ENCODE data around the gene POU2F1.
A peak's percentile ranks its signal among the peaks of the same experiment; 100 is the strongest.

Gene POU2F1

GRCh38 chr1:167292216-167292615 lies 71.5 kb downstream of the POU2F1 start:
- peaks cover 15% of the 10 kb centered on the region for H3K4me1 Mint-ChIP-seq
- H3K9me3 Mint-ChIP-seq: no peaks in the 10 kb centered on the region
- no peak overlapping the region for H3K27ac Mint-ChIP-seq
- H3K27me3 Mint-ChIP-seq (ENCODE audit: low read depth): no peaks in the 10 kb centered on the region
- no peak for TF ChIP-seq CTCF (IDR thresholded peaks at IDR 0.05; ENCODE audit: unreplicated experiment in 3 of 3)
- no peak overlapping the region for H3K4me3 Mint-ChIP-seq
- peaks cover 9% of the 10 kb centered on the region for H3K36me3 Mint-ChIP-seq (ENCODE audit: low read depth)

- Mint-ChIP-seq H3K9me3 (no peaks in the 10 kb centered on the region), H3K27me3 (ENCODE audit: low read depth) (no peaks in the 10 kb centered on the region), H3K4me3 (no peak overlapping the region), H3K4me1 (peaks cover 11% of the 10 kb centered on the region), H3K36me3 (ENCODE audit: low read depth) (peaks cover 9% of the 10 kb centered on the region), H3K27ac (no peak overlapping the region)
- no peak for TF ChIP-seq CTCF (IDR thresholded peaks at IDR 0.05; ENCODE audit: unreplicated experiment in 3 of 3)
Observed at GRCh38 chr1:167293057-167293456, 72.4 kb downstream of the POU2F1 start.

- no peak overlapping the region for H3K27ac Mint-ChIP-seq
Observed at GRCh38 chr1:167294528-167294927, 73.8 kb downstream of the POU2F1 start.

DNA sequence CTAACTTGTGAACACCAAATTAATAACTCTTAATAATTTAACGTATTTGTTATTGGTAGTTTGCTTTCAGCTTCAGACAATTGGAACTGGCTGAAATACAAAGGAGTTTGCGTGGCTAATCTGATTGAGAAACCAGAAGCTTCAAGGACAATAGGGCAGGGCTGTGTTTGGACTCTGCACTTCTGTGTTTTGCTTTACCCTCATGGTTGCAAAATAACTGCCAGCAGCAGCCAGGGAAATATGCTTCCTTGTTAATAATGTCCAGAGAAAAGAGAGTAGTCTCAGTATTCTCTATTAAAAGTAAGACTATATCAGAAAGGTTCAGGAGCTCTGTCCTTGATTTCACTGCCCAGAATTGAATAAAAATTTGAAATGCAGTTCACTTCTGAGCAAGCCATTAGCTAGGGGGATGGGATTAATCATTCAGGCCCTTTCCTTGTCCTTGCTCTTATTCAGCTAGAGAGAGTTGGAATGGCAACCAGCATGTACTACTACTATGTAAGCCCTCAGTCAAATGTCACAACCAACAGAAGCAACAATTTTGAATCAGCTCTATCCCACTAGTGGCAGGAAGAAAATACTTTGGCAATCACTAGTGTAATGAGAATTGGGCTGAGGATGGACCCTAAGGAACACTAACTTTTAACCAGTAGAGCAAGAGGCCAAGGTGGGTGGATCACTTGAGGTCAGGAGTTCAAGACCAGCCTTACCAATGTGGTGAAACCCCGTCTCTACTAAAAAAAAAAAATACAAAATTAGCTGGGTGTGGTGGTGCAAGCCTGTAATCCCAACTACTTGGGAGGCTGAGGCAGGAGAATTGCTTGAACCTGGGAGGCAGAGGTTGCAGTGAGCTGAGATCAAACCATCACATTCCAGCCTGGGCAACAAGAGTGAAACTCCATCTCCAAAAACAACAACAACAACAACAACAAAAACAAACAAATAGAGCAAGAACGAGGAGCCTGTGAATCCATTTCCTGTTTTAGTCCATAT lies 76.8 kb downstream of the POU2F1 start:
- peak overlapping the region in 1 of 3 experiments; percentile 11 for H3K27ac Mint-ChIP-seq
- no peaks in the 10 kb centered on the region for H3K9me3 Mint-ChIP-seq
- H3K27me3 Mint-ChIP-seq (ENCODE audit: low read depth): no peaks in the 10 kb centered on the region
- H3K4me3 Mint-ChIP-seq: no peak overlapping the region
- no peak for TF ChIP-seq CTCF (IDR thresholded peaks at IDR 0.05; ENCODE audit: unreplicated experiment in 3 of 3)
- peaks cover 9% of the 10 kb centered on the region for H3K36me3 Mint-ChIP-seq (ENCODE audit: low read depth)
- H3K4me1 Mint-ChIP-seq: no peaks in the 10 kb centered on the region

More at GRCh38 chr1:167294528-167294927, 73.8 kb downstream of the POU2F1 start:
- Mint-ChIP-seq H3K9me3 (no peaks in the 10 kb centered on the region), H3K36me3 (ENCODE audit: low read depth) (peaks cover 9% of the 10 kb centered on the region), H3K4me3 (no peak overlapping the region), H3K27me3 (ENCODE audit: low read depth) (no peaks in the 10 kb centered on the region), H3K4me1 (peaks cover 9% of the 10 kb centered on the region)
- no peak for TF ChIP-seq CTCF (IDR thresholded peaks at IDR 0.05; ENCODE audit: unreplicated experiment in 3 of 3)

GRCh38 chr1:167298325-167298724 lies 77.6 kb downstream of the POU2F1 start:
- no peaks in the 10 kb centered on the region for H3K27me3 Mint-ChIP-seq (ENCODE audit: low read depth)
- no peaks in the 10 kb centered on the region for H3K4me1 Mint-ChIP-seq
- H3K27ac Mint-ChIP-seq: no peak overlapping the region
- H3K4me3 Mint-ChIP-seq: no peak overlapping the region
- no peaks in the 10 kb centered on the region for H3K9me3 Mint-ChIP-seq
- peaks cover 2% of the 10 kb centered on the region for H3K36me3 Mint-ChIP-seq (ENCODE audit: low read depth)
- no peak for TF ChIP-seq CTCF (IDR thresholded peaks at IDR 0.05; ENCODE audit: unreplicated experiment in 3 of 3)
